Karpas-422 (cell line): ENCODE data around the gene OSTM1. TPM values are rescaled to one million over a fixed set of nuclear protein-coding genes. Genes with fewer than 3 reads are reported as not detected.

Source experiments
- DNase-seq: peaks from one replicate; pipeline ENCODE4 v3.0.0-alpha.2; 2015
- H2AFZ ChIP-seq: fragments of 200-600 bp; sonication (generic); 2 replicates; pipeline ENCODE4 v1.6.1; 2014; ENCODE audit warnings: antibody characterized with exemption, low read length, mixed read lengths
- H3K27ac ChIP-seq: fragments of 200-600 bp; sonication (generic); 2 replicates; pipeline ENCODE4 v1.5.1; 2014; ENCODE audit warnings: mild to moderate bottlenecking, low read length, moderate library complexity
- H3K27me3 ChIP-seq: fragments of 200-600 bp; sonication (generic); 2 replicates; pipeline ENCODE4 v1.6.1; 2014; ENCODE audit warnings: low read length, mixed read lengths
- H3K36me3 ChIP-seq: fragments of 200-600 bp; sonication (generic); 2 replicates; pipeline ENCODE4 v1.6.1; 2014; ENCODE audit warnings: low read length, mixed read lengths; ENCODE audit not compliant: insufficient read depth
- H3K4me1 ChIP-seq: fragments of 200-600 bp; sonication (generic); 2 replicates; pipeline ENCODE4 v1.6.1; 2014; ENCODE audit warnings: mild to moderate bottlenecking, low read length, mixed read lengths
- H3K4me2 ChIP-seq: fragments of 200-600 bp; sonication (generic); 2 replicates; pipeline ENCODE4 v1.6.1; 2014; ENCODE audit warnings: low read length, low read depth, mild to moderate bottlenecking; ENCODE audit not compliant: poor library complexity, severe bottlenecking
- H3K4me3 ChIP-seq: fragments of 200-600 bp; sonication (generic); 2 replicates; pipeline ENCODE4 v1.5.1; 2014; ENCODE audit warnings: mild to moderate bottlenecking, antibody characterized with exemption, low read length, mixed read lengths
- H3K79me2 ChIP-seq: fragments of 200-600 bp; sonication (generic); 2 replicates; pipeline ENCODE4 v1.6.1; 2014; ENCODE audit warnings: mild to moderate bottlenecking, low read length, mixed read lengths
- H3K9ac ChIP-seq: fragments of 200-600 bp; sonication (generic); 2 replicates; pipeline ENCODE4 v1.6.0; 2014; ENCODE audit warnings: low read length
- H3K9me2 ChIP-seq: fragments of 200-600 bp; sonication (generic), shearing (Covaris generic); replicated peaks from 2 replicates; pipeline ENCODE4 v1.6.0; 2014; ENCODE audit warnings: mild to moderate bottlenecking, low read length, moderate library complexity; ENCODE audit not compliant: insufficient read depth
- H3K9me3 ChIP-seq: fragments of 300-700, 200-600 bp; sonication (generic); 2 replicates; pipeline ENCODE4 v1.6.1; 2014; ENCODE audit warnings: low read length, mixed read lengths
- H4K20me1 ChIP-seq: fragments of 200-600 bp; sonication (generic); 2 replicates; pipeline ENCODE4 v1.6.1; 2014; ENCODE audit warnings: mild to moderate bottlenecking, antibody characterized with exemption, low read length, low read depth; ENCODE audit not compliant: insufficient read depth
- total RNA-seq: library from RNA; depleted of rRNA; stranded (reverse); fragments of >200 nt; shearing (Covaris generic); gene quantifications from 2 replicates; pipeline ENCODE4 v1.2.3, GENCODE V29; 2014; ENCODE audit warnings: low replicate concordance; rRNA removed

OSTM1 gene, protein sequence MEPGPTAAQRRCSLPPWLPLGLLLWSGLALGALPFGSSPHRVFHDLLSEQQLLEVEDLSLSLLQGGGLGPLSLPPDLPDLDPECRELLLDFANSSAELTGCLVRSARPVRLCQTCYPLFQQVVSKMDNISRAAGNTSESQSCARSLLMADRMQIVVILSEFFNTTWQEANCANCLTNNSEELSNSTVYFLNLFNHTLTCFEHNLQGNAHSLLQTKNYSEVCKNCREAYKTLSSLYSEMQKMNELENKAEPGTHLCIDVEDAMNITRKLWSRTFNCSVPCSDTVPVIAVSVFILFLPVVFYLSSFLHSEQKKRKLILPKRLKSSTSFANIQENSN
- total RNA-seq, result 27.1 and 60.3 TPM in 2 replicates

DNA sequence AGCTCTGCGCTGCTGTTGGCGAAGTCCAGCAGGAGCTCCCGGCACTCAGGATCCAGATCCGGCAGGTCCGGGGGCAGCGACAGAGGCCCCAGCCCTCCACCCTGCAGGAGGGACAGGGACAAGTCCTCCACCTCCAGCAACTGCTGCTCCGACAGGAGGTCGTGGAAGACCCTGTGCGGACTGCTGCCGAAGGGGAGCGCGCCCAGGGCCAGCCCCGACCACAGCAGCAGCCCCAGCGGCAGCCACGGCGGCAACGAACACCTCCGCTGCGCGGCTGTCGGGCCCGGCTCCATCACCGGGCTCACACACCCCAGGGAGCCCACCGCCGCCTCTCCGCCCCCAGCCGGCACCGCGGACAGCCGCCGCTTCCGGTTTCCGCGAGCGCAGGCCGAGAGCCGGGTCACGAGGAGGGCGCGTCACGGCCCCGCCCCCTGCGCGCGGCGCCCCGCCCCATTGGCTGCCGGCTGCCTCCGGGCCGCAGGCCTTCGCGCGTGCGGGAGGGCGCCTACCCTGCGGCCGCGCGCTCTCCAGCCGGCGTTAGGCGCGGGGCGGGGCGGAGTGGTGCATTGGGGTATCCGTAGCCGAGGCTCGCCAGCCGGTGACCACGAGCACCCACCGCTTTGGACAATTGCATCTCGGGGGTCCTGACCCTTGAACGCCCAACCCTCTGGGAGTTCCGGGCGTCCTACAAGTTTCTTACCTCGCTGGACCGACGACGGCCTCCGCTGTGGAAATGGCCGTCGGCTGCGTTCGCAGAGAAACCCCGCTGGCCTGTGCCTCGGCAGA, at the start of gene OSTM1:
Gene OSTM1, minus strand, starts transcription at position 383 of the 786 bp plus-strand sequence. Its CDS starts 90 bp downstream, at position 293.
- no peaks in the 10 kb centered on the region for H3K27me3 ChIP-seq
- peak; percentile 97 for DNase-seq
- H4K20me1 ChIP-seq, result no peaks in the 10 kb centered on the region; the same call in 1 of the 2 replicates
- H3K9me2 ChIP-seq, result no peaks in the 10 kb centered on the region
- peak within 1 kb of the TSS; percentile 100 for H3K4me3 ChIP-seq
- H3K9me3 ChIP-seq, result no peaks in the 10 kb centered on the region
- peaks cover 5% of the 10 kb centered on the region; the same call in 1 of the 2 replicates for H3K36me3 ChIP-seq
- peak within 1 kb of the TSS; percentile 99 for H3K9ac ChIP-seq
- peak within 1 kb of the TSS; percentile 99 for H2AFZ ChIP-seq
- H3K4me2 ChIP-seq, result peak within 1 kb of the TSS; percentile 83
- H3K4me1 ChIP-seq, result peaks cover 26% of the 10 kb centered on the region
- H3K27ac ChIP-seq, result no peak within 1 kb of the TSS
- H3K79me2 ChIP-seq, result peaks cover 29% of the 10 kb centered on the region

DNA sequence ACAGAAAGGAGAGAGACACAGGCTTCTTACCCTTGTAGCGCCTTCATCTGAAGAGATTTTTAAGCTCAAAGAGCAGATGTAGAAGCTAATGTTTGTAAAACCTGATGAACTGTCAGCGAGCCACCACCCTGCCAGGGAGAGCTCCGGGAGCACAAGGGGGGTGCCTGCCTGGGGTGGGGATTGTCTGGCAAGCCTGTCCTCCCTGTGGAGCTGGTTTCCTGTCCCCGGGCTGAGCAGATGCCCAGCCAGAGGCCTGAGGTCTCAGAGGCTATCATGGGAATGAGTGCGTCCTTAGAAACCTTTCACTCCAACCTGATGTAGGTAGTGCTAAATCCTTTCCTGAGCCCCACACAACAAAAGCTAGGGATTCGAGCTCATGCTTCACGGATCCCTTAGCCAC, 49.4 kb upstream of the OSTM1 start:
- Histone ChIP-seq H4K20me1 (no peaks in the 10 kb centered on the region), H2AFZ (no peak overlapping the region), H3K9me3 (no peaks in the 10 kb centered on the region), H3K36me3 (no peaks in the 10 kb centered on the region), H3K79me2 (no peaks in the 10 kb centered on the region), H3K27ac (no peak overlapping the region), H3K4me1 (no peaks in the 10 kb centered on the region), H3K9me2 (no peaks in the 10 kb centered on the region), H3K9ac (no peak overlapping the region), H3K4me3 (no peak overlapping the region), H3K27me3 (no peaks in the 10 kb centered on the region), H3K4me2 (no peak overlapping the region)
- DNase-seq, result no peak

DNA sequence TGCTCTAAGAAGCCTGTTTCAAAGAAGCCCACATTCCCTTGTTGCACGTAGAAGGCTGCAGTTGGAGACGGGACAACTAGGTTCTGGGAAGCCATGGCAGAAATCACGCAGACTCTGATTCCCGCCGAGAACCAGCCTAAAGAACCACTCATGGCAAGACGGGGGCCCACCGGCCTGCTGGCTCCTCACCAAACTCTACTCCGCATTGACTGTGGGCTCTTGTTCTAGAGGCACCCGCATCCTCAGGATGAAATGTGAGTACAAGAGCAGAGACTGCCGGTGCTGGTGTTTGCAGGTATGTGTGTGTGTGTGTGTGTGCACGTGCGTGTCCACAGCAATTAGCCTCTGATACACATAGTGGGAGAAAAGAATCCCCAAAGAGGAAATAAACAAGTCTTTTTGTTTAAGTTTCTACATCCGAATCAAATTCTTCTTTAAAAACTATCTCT, 49.0 kb upstream of the OSTM1 start:
- Histone ChIP-seq H3K79me2 (no peaks in the 10 kb centered on the region), H3K4me2 (no peak overlapping the region), H3K4me3 (no peak overlapping the region), H3K9ac (no peak overlapping the region), H3K9me3 (no peaks in the 10 kb centered on the region), H3K27me3 (no peaks in the 10 kb centered on the region), H3K4me1 (0 out of 2 replicates have a peak, but pooled peaks cover 4% of the 10 kb centered on the region), H2AFZ (no peak overlapping the region), H3K36me3 (no peaks in the 10 kb centered on the region), H4K20me1 (no peaks in the 10 kb centered on the region), H3K27ac (no peak overlapping the region), H3K9me2 (no peaks in the 10 kb centered on the region)
- no peak for DNase-seq

DNA sequence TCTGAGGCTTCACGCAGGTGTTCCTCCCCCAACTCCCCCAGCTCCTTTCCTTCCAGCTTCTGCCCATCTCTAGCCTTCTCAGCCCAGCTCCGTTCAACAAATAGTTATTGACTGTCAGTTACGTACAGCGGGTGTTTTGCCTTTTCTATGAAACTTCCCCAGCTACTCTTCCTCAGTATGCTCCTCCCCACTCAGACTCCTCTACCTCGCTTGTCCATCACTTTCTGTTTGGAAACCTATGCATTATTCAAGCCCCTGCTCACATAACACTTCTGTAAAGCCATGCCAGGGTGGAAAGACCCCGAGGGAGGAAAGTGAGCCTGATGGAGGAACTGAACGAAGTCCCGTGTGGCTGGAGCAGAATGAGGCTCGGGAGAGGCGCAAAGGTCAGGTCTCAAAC, 47.1 kb upstream of the OSTM1 start:
- no peak for DNase-seq
- no peak overlapping the region for H3K4me3 ChIP-seq
- no peak overlapping the region for H3K4me2 ChIP-seq
- no peaks in the 10 kb centered on the region for H3K36me3 ChIP-seq
- no peaks in the 10 kb centered on the region for H4K20me1 ChIP-seq
- H3K9me3 ChIP-seq, result no peaks in the 10 kb centered on the region
- H2AFZ ChIP-seq, result no peak overlapping the region
- no peaks in the 10 kb centered on the region for H3K79me2 ChIP-seq
- 0 out of 2 replicates have a peak, but pooled peaks cover 3% of the 10 kb centered on the region for H3K27me3 ChIP-seq
- H3K9me2 ChIP-seq, result no peaks in the 10 kb centered on the region
- no peak overlapping the region for H3K9ac ChIP-seq
- H3K4me1 ChIP-seq, result peaks cover 20% of the 10 kb centered on the region
- no peak overlapping the region for H3K27ac ChIP-seq

DNA sequence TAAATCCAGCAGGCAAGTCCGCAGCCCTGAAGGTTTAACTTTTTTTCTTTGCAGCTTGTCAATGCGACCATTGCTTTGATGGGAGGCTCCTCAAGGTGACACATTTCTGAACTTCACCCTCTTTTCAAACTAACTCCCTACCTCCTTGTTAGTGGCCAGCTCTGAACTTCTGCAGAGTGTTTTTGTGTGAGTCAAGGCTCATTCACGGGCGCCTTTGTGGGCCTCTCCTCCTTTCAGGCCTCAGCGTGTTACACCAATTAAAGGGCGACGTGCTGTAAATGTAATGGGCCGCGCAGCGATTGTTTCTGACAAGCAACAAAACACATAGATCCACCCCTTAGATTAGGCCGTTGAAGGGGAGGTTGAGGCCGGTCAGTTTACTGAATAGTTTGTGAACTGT, 45.8 kb upstream of the OSTM1 start:
- no peaks in the 10 kb centered on the region for H3K36me3 ChIP-seq
- no peak overlapping the region for H3K4me2 ChIP-seq
- no peak overlapping the region for H3K4me3 ChIP-seq
- H3K27ac ChIP-seq, result no peak overlapping the region
- H3K9me3 ChIP-seq, result no peaks in the 10 kb centered on the region
- no peak overlapping the region for H2AFZ ChIP-seq
- 0 out of 2 replicates have a peak, but pooled peaks cover 3% of the 10 kb centered on the region for H3K27me3 ChIP-seq
- no peaks in the 10 kb centered on the region for H3K79me2 ChIP-seq
- H3K9me2 ChIP-seq, result no peaks in the 10 kb centered on the region
- no peak overlapping the region for H3K9ac ChIP-seq
- peaks cover 4% of the 10 kb centered on the region; the same call in 1 of the 2 replicates for H4K20me1 ChIP-seq
- DNase-seq, result peak; percentile 42
- peaks cover 28% of the 10 kb centered on the region for H3K4me1 ChIP-seq

DNA sequence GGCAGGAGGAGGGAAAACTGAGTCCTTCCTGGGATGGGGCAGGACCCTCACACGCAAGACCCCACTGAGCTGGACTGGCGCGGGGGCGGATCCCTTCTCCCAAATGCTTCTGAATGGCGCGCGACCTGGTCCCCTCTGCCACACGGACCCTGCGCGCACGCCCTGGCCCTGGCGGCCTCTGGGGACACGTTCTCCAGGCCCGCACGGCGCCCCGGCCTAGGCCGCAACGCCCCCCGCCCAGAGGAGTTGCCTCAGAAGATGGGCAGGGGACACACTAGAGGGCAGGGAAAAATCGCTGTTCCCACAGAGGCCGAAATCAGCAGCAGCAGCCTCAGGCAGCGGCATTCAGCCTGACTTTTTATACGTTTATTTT, 45.2 kb upstream of the OSTM1 start:
- H2AFZ ChIP-seq, result no peak overlapping the region
- H3K9me2 ChIP-seq, result no peaks in the 10 kb centered on the region
- 0 out of 2 replicates have a peak, but pooled peaks cover 3% of the 10 kb centered on the region for H3K27me3 ChIP-seq
- no peaks in the 10 kb centered on the region for H3K9me3 ChIP-seq
- DNase-seq, result no peak
- no peak overlapping the region for H3K27ac ChIP-seq
- no peaks in the 10 kb centered on the region for H3K79me2 ChIP-seq
- peaks cover 28% of the 10 kb centered on the region for H3K4me1 ChIP-seq
- H3K9ac ChIP-seq, result no peak overlapping the region
- H3K4me2 ChIP-seq, result no peak overlapping the region
- no peak overlapping the region for H3K4me3 ChIP-seq
- peaks cover 4% of the 10 kb centered on the region; the same call in 1 of the 2 replicates for H4K20me1 ChIP-seq
- H3K36me3 ChIP-seq, result no peaks in the 10 kb centered on the region

DNA sequence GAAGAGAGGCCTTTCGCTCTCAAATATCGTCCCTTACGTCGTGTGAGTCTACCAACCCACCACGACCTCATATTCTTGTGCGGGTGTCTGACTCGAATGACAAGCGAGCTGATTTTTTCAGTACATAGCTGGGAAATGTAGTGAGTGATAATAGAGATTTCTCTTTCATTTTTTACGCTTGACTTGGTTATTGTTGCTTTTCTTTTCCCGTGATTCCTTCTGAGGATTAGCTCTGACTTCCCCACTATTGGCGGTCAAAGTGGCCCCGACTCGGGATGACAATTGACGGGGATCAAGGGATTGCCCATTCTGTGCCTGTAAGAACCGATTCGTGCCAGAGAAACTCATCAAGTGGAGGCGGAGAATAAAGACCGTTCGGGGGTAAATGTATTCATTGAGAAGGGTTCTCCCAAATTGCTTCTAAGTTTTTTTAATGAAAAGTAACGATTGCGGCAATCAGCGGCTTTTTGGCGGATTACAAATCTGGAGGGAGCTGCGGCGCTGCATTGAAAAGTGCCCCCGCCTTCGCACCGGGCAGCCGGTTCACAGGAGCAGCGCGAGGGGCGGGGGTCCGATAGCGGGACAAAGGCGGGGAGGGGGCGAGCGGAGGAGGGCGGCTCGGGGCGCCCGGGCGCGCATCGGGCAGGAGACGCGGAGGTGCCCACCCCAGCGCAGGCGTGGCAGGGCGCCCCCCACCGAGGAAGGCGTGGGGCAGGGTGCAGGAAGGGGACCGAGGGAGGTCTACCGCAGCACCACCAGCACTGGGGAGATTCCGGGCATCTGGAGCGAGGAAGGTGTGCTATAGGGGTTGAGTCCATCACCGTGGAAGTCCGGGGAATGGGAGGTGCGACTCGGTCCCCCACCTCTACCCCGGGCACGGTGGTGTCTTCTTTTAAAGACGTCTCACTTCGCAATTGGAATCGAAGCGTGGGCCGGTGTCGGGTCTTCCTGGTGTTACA, 44.5 kb upstream of the OSTM1 start:
- Histone ChIP-seq H3K9ac (no peak overlapping the region), H3K9me2 (no peaks in the 10 kb centered on the region), H3K79me2 (no peaks in the 10 kb centered on the region), H3K27ac (no peak overlapping the region), H3K4me3 (no peak overlapping the region), H3K36me3 (no peaks in the 10 kb centered on the region), H3K4me1 (peaks cover 28% of the 10 kb centered on the region), H3K9me3 (no peaks in the 10 kb centered on the region), H2AFZ (no peak overlapping the region), H3K4me2 (no peak overlapping the region), H4K20me1 (peaks cover 4% of the 10 kb centered on the region; the same call in 1 of the 2 replicates), H3K27me3 (0 out of 2 replicates have a peak, but pooled peaks cover 3% of the 10 kb centered on the region)
- DNase-seq, result no peak
